K562 (cell line): ENCODE measurements around the gene BEX3.

Experiments
- POLR2A ChIP-seq: fragments of 450-650 bp; conservative IDR thresholded peaks from 2 replicates; pipeline ENCODE4 v1.6.1; 2016
- PRPF4 ChIP-seq: fragments of 200-400 bp; formaldehyde crosslinking; IDR thresholded peaks from one replicate; pipeline ENCODE4 v1.6.1; 2017; ENCODE audit warnings: low read length, low read depth, mild to moderate bottlenecking; ENCODE audit not compliant: insufficient read depth, poor library complexity, severe bottlenecking
- TCF3 ChIP-seq: sonication (generic); formaldehyde crosslinking; IDR thresholded peaks from 2 replicates; pipeline ENCODE4 v1.4.0; 2020; ENCODE audit warnings: mild to moderate bottlenecking, missing genetic modification reagents
- U2AF2 ChIP-seq: fragments of 200-400 bp; formaldehyde crosslinking; optimal IDR thresholded peaks from 2 replicates; pipeline ENCODE3; 2017; ENCODE audit warnings: low read depth, mild to moderate bottlenecking, low read length
- ZNF512 ChIP-seq: IDR thresholded peaks from 2 replicates; pipeline ENCODE4 v1.6.1; 2016; ENCODE audit warnings: missing genetic modification characterization, missing compliant biosample characterization

DNA sequence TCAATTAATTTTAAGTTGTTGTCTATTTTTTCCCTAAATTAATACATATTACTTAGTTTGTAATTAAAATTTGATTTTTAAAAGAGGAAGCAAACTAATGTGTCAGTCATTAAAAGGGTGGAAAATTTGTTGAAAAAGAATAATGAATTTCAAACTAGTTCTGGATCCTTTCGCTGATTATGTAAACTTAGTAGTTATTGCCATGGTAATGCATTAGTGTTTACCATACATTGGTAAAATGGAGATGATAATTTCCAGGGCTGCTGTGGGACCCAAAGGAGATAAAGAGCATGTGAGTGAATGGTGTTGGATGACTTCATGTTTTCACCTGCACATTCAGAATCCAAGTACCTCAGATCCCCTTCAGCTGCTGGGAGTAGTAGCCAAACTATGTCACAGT lies 6.5 kb downstream of the BEX3 start:
- TF ChIP-seq TCF3 (no peak), ZNF512 (no peak), POLR2A (no peak), U2AF2 (no peak), PRPF4 (no peak)
